ENCODE measurements around the gene CPSF4.

GRCh38 chr7:99489235-99489634 lies 50.5 kb downstream of the CPSF4 start:
- TF ChIP-seq FOXP2 (optimal IDR thresholded peaks at IDR 0.05; ENCODE audit: borderline replicate concordance, extremely low read depth, extremely low read length, insufficient read depth) = no peak
- no peak for TF ChIP-seq POLR2AphosphoS5 (IDR thresholded peaks at IDR 0.05; ENCODE audit: low read depth, low read length)
